Measurements from ENCODE around the gene ZFP90. TPM values are rescaled to one million over a fixed set of nuclear protein-coding genes. Genes with fewer than 3 reads are reported as not detected.
A peak's percentile ranks its signal among the peaks of the same experiment; 100 is the strongest.

The ZFP90 gene
- total and polyA plus RNA-seq, 9 of the 15 experiments (the other 6 are each of a cell fraction or from before 2014, with no cell fraction given) = 0.66 to 2.9 (median 2.3) TPM

- peak; percentile 85 for ATAC-seq
- CTCF ChIA-PET (ENCODE audit: low intra/inter-chr PET ratio) = no interaction called here
- WGBS (ENCODE audit: insufficient coverage, low coverage, missing lambda C conversion rate) = 18% methylated on average over 41 of the region's 56 CpGs
- TF ChIP-seq ZNF408 (CRISPR knock-in tag; IDR thresholded peaks at IDR 0.05; ENCODE audit: low read depth) (no peak), FOSL1 (tag; conservative IDR thresholded peaks at IDR 0.05) (no peak), NCOA2 (IDR thresholded peaks at IDR 0.05; ENCODE audit: partially characterized antibody in 2 of 2) (no peak), L3MBTL2 (IDR thresholded peaks at IDR 0.05) (peak; percentile 95), CBFA2T2 (conservative IDR thresholded peaks at IDR 0.05) (no peak), VEZF1 (CRISPR knock-in tag; IDR thresholded peaks at IDR 0.05) (peak; percentile 59), UBTF (IDR thresholded peaks at IDR 0.05; ENCODE audit: borderline replicate concordance in 1 of 2, low read depth in 2 of 2, low read length in 2 of 2) (no peak), MYC (IDR thresholded peaks at IDR 0.05; ENCODE audit: low read depth, low read length) (peak; percentile 47; the same call in 1 of the 2 replicates), MYC (CRISPR knock-in tag; IDR thresholded peaks at IDR 0.05; ENCODE audit: borderline replicate concordance, low read depth) (no peak), HNRNPK (IDR thresholded peaks at IDR 0.05; ENCODE audit: low read depth, low read length, poor library complexity, severe bottlenecking) (no peak), DACH1 (IDR thresholded peaks at IDR 0.05; ENCODE audit: partially characterized antibody) (no peak), RBFOX2 (IDR thresholded peaks at IDR 0.05; ENCODE audit: low read depth, low read length) (peak; percentile 60), POLR2G (IDR thresholded peaks at IDR 0.05; ENCODE audit: low read depth, low read length) (peak; percentile 66), MAZ (CRISPR knock-in tag; conservative IDR thresholded peaks at IDR 0.05 in 1 of 2, IDR thresholded peaks at IDR 0.05 in 1 of 2) (peak in 1 of 2 experiments; percentile 79; a peak in 2 of 4 replicates), BMI1 (IDR thresholded peaks at IDR 0.05; ENCODE audit: low read length) (peak; percentile 34; the same call in 1 of the 2 replicates), RFX1 (IDR thresholded peaks at IDR 0.05) (peak; percentile 88), NUFIP1 (IDR thresholded peaks at IDR 0.05; ENCODE audit: partially characterized antibody) (no peak), ZFP30 (CRISPR knock-in tag; IDR thresholded peaks at IDR 0.05; ENCODE audit: borderline replicate concordance) (no peak), CBFA2T3 (IDR thresholded peaks at IDR 0.05) (no peak)
Observed at GRCh38 chr16:68529931-68530701, 9.0 kb upstream of the ZFP90 start.

More at GRCh38 chr16:68529931-68530701, 9.0 kb upstream of the ZFP90 start:
- Histone ChIP-seq H3K4me2 (ENCODE audit: insufficient read depth, low read length) (peak overlapping the region; percentile 45), H2AFZ (ENCODE audit: low read depth, low read length) (peak overlapping the region; percentile 71), H3K9ac (ENCODE audit: insufficient read depth in 1 of 2, low read depth in 2 of 2, low read length in 2 of 2) (peak overlapping the region in 1 of 2 experiments; percentile 83; a peak in 3 of 4 replicates), H3K36me3 (ENCODE audit: control insufficient read depth, insufficient read depth, low read length) (no peaks in the 10 kb centered on the region), H4K20me1 (replicated peaks; ENCODE audit: control insufficient read depth, insufficient read depth, low read length) (no peaks in the 10 kb centered on the region), H3K4me1 (replicated peaks in 1 of 2; ENCODE audit: control insufficient read depth in 2 of 2, insufficient read depth in 2 of 2, low read length in 2 of 2) (peaks cover 0 to 17% of the 10 kb centered on the region in 2 experiments; a peak in 2 of 5 replicates), H3K4me3 (peak overlapping the region; percentile 45), H3K27me3 (ENCODE audit: control insufficient read depth in 2 of 2, insufficient read depth in 2 of 2, low read length in 2 of 2) (peaks cover 0 to 4% of the 10 kb centered on the region in 2 experiments; a peak in 1 of 5 replicates), H3K9me1 (ENCODE audit: control insufficient read depth, insufficient read depth, low read length) (no peaks in the 10 kb centered on the region), H3K79me2 (ENCODE audit: control insufficient read depth, insufficient read depth, low read length) (no peaks in the 10 kb centered on the region), H3K9me3 (replicated peaks; ENCODE audit: control insufficient read depth, insufficient read depth, low read depth, low read length) (no peaks in the 10 kb centered on the region), H3K27ac (ENCODE audit: extremely low read depth, low read depth, low read length) (no peak overlapping the region)
- BruUV-seq (replicated peaks) = TSS peak; percentile 42
- POLR2A ChIA-PET = interaction anchor here (0.6 to 0.7 kb wide), 2 partner anchors 9 to 175 kb away, joined by 3 read pairs; no protein-coding TSS in a partner anchor
- intact Hi-C loops (cut with micrococcal nuclease) (loop anchor here (5.0 to 10.0 kb wide), 4 partner anchors 162 to 755 kb away; no protein-coding TSS in a partner anchor), in situ Hi-C loops (cut with MboI) (loop anchor here (10.0 kb wide), 2 partner anchors 265 to 585 kb away; no protein-coding TSS in a partner anchor)
- DNase-seq (ENCODE audit: extremely low read depth in 1 of 4, low spot score in 3 of 4) (peak; percentile 68 to 82 (median 80)), FAIRE-seq (no peak)

Measured in K562 (cell line).